ENCODE measurements around the gene TMEM204.

The TMEM204 gene

GRCh38 chr16:1542533-1542932 is 9.1 kb downstream of the TMEM204 start:
- DNase-seq: no peak
- Mint-ChIP-seq H3K27me3 (ENCODE audit: low read depth, poor library complexity) (peaks cover 6% of the 10 kb centered on the region), H3K36me3 (ENCODE audit: low read depth) (peaks cover 5% of the 10 kb centered on the region), H3K27ac (no peak overlapping the region), H3K4me3 (no peak overlapping the region), H3K4me1 (peaks cover 31% of the 10 kb centered on the region), H3K9me3 (no peaks in the 10 kb centered on the region)
- TF ChIP-seq, protein P1, sequence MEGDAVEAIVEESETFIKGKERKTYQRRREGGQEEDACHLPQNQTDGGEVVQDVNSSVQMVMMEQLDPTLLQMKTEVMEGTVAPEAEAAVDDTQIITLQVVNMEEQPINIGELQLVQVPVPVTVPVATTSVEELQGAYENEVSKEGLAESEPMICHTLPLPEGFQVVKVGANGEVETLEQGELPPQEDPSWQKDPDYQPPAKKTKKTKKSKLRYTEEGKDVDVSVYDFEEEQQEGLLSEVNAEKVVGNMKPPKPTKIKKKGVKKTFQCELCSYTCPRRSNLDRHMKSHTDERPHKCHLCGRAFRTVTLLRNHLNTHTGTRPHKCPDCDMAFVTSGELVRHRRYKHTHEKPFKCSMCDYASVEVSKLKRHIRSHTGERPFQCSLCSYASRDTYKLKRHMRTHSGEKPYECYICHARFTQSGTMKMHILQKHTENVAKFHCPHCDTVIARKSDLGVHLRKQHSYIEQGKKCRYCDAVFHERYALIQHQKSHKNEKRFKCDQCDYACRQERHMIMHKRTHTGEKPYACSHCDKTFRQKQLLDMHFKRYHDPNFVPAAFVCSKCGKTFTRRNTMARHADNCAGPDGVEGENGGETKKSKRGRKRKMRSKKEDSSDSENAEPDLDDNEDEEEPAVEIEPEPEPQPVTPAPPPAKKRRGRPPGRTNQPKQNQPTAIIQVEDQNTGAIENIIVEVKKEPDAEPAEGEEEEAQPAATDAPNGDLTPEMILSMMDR (IDR thresholded peaks at IDR 0.05): no peak

GRCh38 chr16:1543085-1543896 is 9.8 kb downstream of the TMEM204 start:
- Mint-ChIP-seq H3K9me3 (no peaks in the 10 kb centered on the region), H3K27ac (peak overlapping the region; percentile 29), H3K4me1 (peaks cover 38% of the 10 kb centered on the region), H3K4me3 (peak overlapping the region; percentile 15), H3K36me3 (ENCODE audit: low read depth) (peaks cover 10% of the 10 kb centered on the region), H3K27me3 (ENCODE audit: low read depth, poor library complexity) (peaks cover 6% of the 10 kb centered on the region)
- DNase-seq: peak; percentile 61
- TF ChIP-seq, protein P1 (IDR thresholded peaks at IDR 0.05): no peak

DNA sequence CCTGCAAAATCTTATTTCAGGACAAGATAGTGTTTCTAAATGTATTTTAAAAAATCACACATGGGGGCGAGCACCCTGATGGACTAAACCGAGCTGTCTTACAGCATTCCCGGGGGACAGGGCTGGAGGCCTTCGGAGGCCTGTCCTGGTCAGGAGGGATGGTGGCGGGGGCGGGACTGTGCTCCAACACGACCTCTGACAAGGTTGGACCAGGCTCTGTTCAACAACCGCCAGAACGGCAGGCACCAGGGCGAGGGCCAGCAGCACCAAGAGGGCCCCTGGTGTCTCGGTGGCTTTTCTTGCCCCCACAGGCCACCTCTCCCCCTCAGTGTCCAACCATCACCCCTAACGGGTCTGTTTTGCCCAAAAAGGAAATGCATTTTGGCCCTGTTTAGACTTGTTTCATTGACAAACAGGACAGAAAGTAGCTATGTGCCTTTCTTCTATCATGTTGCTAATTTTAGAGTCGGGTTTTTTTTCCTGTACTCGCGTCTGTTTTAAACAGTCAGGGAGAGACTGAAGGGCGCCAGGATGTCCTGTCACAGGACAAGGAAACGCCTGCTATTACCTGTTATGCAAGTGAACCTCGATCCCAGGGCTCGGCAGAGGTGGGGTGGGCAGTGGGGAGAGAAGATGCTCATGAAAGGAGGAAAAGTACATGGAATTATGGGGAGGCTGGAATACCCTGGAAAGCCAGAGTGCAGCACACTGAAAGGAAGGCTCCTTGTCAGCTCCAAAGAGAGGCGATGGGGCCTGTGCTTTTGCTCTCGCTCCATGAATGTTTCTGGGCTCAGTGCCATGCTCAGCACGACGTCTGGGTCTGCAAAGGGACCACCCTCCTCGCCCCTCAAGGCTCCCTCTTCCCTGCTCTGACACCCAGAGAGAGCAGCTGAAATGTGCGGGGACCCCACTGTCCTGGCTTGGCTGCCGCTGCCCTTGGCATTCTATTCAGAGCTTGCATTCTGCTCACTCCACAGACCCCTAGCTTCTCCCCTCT is 11.9 kb downstream of the TMEM204 start:
- Mint-ChIP-seq H3K36me3 (ENCODE audit: low read depth) (peaks cover 15% of the 10 kb centered on the region), H3K27me3 (ENCODE audit: low read depth, poor library complexity) (peaks cover 6% of the 10 kb centered on the region), H3K4me3 (no peak overlapping the region), H3K9me3 (no peaks in the 10 kb centered on the region), H3K4me1 (peaks cover 53% of the 10 kb centered on the region), H3K27ac (peak overlapping the region; percentile 22)
- DNase-seq: no peak
- TF ChIP-seq, protein P1 (IDR thresholded peaks at IDR 0.05): no peak

DNA sequence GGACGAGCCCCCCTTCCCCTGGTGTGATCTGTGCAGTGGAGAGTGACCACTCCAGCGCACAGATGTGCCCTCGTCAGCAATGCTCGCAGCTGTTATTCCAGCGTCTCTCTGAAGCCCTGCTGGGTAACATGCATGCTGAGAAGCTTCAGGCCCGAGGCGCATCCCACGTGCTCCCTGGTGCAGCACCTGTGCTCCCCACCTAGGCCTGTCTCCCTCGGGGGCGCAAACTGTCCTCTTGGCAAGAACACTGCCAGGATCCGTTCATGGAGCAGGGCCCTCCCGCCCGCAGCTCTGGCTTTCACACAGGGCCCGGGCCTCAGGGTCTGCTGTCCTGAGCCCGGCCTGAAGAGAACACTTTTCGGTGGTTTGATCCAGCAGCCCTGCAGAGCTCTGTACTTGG is 13.0 kb downstream of the TMEM204 start:
- Mint-ChIP-seq H3K27ac (no peak overlapping the region), H3K4me1 (peaks cover 53% of the 10 kb centered on the region), H3K36me3 (ENCODE audit: low read depth) (peaks cover 15% of the 10 kb centered on the region), H3K27me3 (ENCODE audit: low read depth, poor library complexity) (peaks cover 6% of the 10 kb centered on the region), H3K4me3 (no peak overlapping the region), H3K9me3 (no peaks in the 10 kb centered on the region)
- DNase-seq: no peak
- TF ChIP-seq, protein P1 (IDR thresholded peaks at IDR 0.05): no peak

- Mint-ChIP-seq H3K9me3 (no peaks in the 10 kb centered on the region), H3K4me1 (peaks cover 48% of the 10 kb centered on the region), H3K36me3 (ENCODE audit: low read depth) (peaks cover 19% of the 10 kb centered on the region), H3K4me3 (peak overlapping the region; percentile 7), H3K27me3 (ENCODE audit: low read depth, poor library complexity) (peaks cover 9% of the 10 kb centered on the region), H3K27ac (peak overlapping the region; percentile 90)
- TF ChIP-seq, protein P1 (IDR thresholded peaks at IDR 0.05): no peak
- DNase-seq: no peak
Measured at GRCh38 chr16:1548233-1548632, 14.8 kb downstream of the TMEM204 start.
